Measurements from ENCODE around the gene VDAC2. TPM values are rescaled to one million over a fixed set of nuclear protein-coding genes. Genes with fewer than 3 reads are reported as not detected.
A peak's percentile ranks its signal among the peaks of the same experiment; 100 is the strongest.
"Not testable (repeated sequence)": the region's sequence is repeated elsewhere in the genome, so short reads cannot be mapped to it uniquely, and the experiment has no call there.

Gene VDAC2
- total and polyA plus RNA-seq, 2 experiments from 2014 or later, result 147 to 268 TPM

DNA sequence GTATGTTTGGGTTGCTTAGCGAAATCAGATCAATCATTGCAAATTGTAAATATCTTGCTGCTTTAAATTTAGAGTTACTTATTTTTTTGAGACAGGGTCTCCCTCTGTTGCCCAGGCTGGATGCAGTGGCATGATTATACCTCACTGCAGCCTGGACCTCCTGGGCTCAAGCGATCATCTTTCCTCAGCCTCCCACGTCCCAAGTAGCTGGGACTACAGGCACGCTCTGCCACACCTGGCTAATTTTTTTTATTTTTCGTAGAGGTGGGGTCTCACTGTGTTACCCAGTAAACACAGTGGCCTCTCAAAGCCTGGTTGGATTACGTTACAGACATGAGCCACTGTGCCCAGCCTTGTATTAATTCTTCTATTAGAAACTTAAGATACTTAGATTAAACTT is 1.7 kb downstream of the VDAC2 start:
- Histone ChIP-seq H3K4me3 (peak overlapping the region; percentile 85), H3K9me3 (ENCODE audit: low read depth) (no peaks in the 10 kb centered on the region), H3F3A (ENCODE audit: insufficient read depth) (peaks cover 54% of the 10 kb centered on the region), H3K27me3 (replicated peaks; ENCODE audit: insufficient read depth) (no peaks in the 10 kb centered on the region), H3K79me2 (ENCODE audit: insufficient read depth) (peaks cover 66% of the 10 kb centered on the region), H3K9ac (peak overlapping the region; percentile 98), H4K20me1 (ENCODE audit: insufficient read depth) (no peaks in the 10 kb centered on the region; the same call in 1 of the 2 replicates), H3K36me3 (ENCODE audit: low read depth) (peaks cover 52% of the 10 kb centered on the region), H3K27ac (peak overlapping the region; percentile 99; the same call in 1 of the 2 replicates), H2AFZ (no peak overlapping the region), H3K4me1 (ENCODE audit: insufficient read depth) (peaks cover 48% of the 10 kb centered on the region), H3K4me2 (ENCODE audit: unreplicated experiment) (peak overlapping the region; percentile 90), H3K9me2 (ENCODE audit: insufficient read depth) (no peaks in the 10 kb centered on the region)
- in situ Hi-C loops (cut with MboI), result no loop called here
- TF ChIP-seq EZH2phosphoT487 (IDR thresholded peaks at IDR 0.05; ENCODE audit: insufficient read depth, low read depth) (no peak), EZH2 (IDR thresholded peaks at IDR 0.05; ENCODE audit: insufficient read depth, poor library complexity, severe bottlenecking) (no peak)
- DNase-seq, result no peak
- whole genome bisulfite sequencing, 2 experiments (ENCODE audit: low coverage in 1 of 2, low lambda C conversion rate in 2 of 2, missing lambda C conversion rate in 2 of 2), result 70 to 72% methylated on average over 6 of the region's 6 CpGs

DNA sequence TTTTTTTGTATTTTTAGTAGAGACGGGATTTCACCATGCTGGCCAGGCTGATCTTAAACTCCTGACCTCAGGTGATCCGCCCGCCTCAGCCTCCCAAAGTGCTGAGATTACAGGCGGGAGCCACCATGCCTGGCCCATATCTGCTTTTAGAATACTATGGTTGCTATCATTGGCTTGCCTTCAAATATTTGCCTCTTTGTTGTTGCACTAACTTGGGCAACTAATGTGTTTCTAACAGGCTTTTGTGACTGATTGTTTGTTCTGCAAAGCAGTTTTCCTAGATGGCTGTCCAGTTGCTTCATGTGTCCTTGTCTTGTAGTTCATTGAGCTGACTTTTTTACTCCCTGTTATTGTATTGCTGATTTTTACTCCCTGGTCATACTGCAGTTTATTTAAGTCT is 9.7 kb downstream of the VDAC2 start:
- H3K36me3 ChIP-seq (ENCODE audit: low read depth), result peaks cover 83% of the 10 kb centered on the region
- in situ Hi-C loops (cut with MboI), result no loop called here
- no peaks in the 10 kb centered on the region for H3K9me2 ChIP-seq (ENCODE audit: insufficient read depth)
- WGBS, 2 experiments (ENCODE audit: low coverage in 1 of 2, low lambda C conversion rate in 2 of 2, missing lambda C conversion rate in 2 of 2), result 97 to 98% methylated on average over 4 of the region's 4 CpGs
- TF ChIP-seq EZH2phosphoT487 (IDR thresholded peaks at IDR 0.05; ENCODE audit: insufficient read depth, low read depth) (no peak), EZH2 (IDR thresholded peaks at IDR 0.05; ENCODE audit: insufficient read depth, poor library complexity, severe bottlenecking) (no peak)
- H3K4me1 ChIP-seq (ENCODE audit: insufficient read depth), result peaks cover 43% of the 10 kb centered on the region
- H3K9ac ChIP-seq, result no peak overlapping the region
- peaks cover 76% of the 10 kb centered on the region for H3F3A ChIP-seq (ENCODE audit: insufficient read depth)
- no peak overlapping the region for H3K4me2 ChIP-seq (ENCODE audit: unreplicated experiment)
- H2AFZ ChIP-seq, result no peak overlapping the region
- H3K27ac ChIP-seq, result no peak overlapping the region
- no peaks in the 10 kb centered on the region; the same call in 1 of the 2 replicates for H4K20me1 ChIP-seq (ENCODE audit: insufficient read depth)
- DNase-seq, result no peak
- H3K79me2 ChIP-seq (ENCODE audit: insufficient read depth), result peaks cover 95% of the 10 kb centered on the region
- H3K4me3 ChIP-seq, result no peak overlapping the region
- no peaks in the 10 kb centered on the region for H3K9me3 ChIP-seq (ENCODE audit: low read depth)
- no peaks in the 10 kb centered on the region for H3K27me3 ChIP-seq (replicated peaks; ENCODE audit: insufficient read depth)

DNA sequence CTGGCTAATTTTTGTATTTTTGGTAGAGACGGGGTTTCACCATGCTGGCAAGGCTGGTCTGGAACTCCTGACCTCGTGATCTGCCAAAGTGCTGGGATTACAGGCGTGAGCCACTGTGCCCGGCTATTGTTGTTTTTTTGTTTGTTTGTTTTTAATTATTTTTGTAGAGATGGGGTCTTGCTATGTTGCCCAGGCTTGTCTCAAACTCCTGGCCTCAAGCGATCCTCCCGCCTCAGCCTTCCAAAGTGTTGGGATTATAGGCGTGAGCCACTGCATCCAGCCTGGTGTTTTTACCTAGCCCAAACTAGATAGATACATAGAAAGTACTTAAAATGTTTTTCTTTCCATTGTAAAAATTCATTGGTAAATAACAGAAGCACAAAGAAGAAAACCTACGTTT is 10.9 kb downstream of the VDAC2 start:
- in situ Hi-C loops (cut with MboI); H3K9me3 ChIP-seq (ENCODE audit: low read depth); H3K4me3 ChIP-seq; H3K9ac ChIP-seq; H2AFZ ChIP-seq; H3K9me2 ChIP-seq (ENCODE audit: insufficient read depth); H3K4me2 ChIP-seq (ENCODE audit: unreplicated experiment); DNase-seq; H3K27me3 ChIP-seq (replicated peaks; ENCODE audit: insufficient read depth); H4K20me1 ChIP-seq (ENCODE audit: insufficient read depth): not testable (repeated sequence)
- H3K36me3 ChIP-seq (ENCODE audit: low read depth), result peaks cover 72% of the 10 kb centered on the region
- peaks cover 91% of the 10 kb centered on the region for H3K79me2 ChIP-seq (ENCODE audit: insufficient read depth)
- peaks cover 41% of the 10 kb centered on the region for H3K4me1 ChIP-seq (ENCODE audit: insufficient read depth)
- WGBS, 2 experiments (ENCODE audit: low coverage in 1 of 2, low lambda C conversion rate in 2 of 2, missing lambda C conversion rate in 2 of 2), result 84 to 87% methylated on average over 8 of the region's 8 CpGs
- H3F3A ChIP-seq (ENCODE audit: insufficient read depth), result peaks cover 76% of the 10 kb centered on the region
- H3K27ac ChIP-seq, result 0 out of 2 replicates have a peak overlapping the region, but pooled peaks have one; percentile 3

DNA sequence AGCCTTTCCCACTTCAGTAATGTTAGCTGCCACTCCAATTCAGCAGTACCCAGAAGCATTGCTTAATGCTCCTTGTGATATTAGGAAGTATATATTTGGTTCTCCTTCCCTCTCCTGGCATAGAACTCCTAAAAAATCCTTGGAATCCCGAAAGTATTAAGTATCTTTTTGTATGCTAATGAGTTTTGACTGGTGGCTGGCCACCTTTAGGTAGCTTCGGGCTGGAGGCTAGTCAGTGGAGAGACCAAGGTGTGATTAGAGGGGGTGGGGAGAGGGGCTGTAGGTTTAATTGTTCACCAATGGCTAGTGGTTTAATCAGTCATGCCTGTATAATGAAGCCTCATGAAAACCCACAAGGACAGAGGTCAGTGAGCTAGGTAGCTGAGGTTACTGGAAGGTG is 12.9 kb downstream of the VDAC2 start:
- 70 to 72% methylated on average over 2 of the region's 2 CpGs for WGBS, 2 experiments (ENCODE audit: low coverage in 1 of 2, low lambda C conversion rate in 2 of 2, missing lambda C conversion rate in 2 of 2)
- H3K79me2 ChIP-seq (ENCODE audit: insufficient read depth), result peaks cover 91% of the 10 kb centered on the region
- in situ Hi-C loops (cut with MboI), result no loop called here
- H4K20me1 ChIP-seq (ENCODE audit: insufficient read depth), result peaks cover 16% of the 10 kb centered on the region
- peaks cover 68% of the 10 kb centered on the region for H3F3A ChIP-seq (ENCODE audit: insufficient read depth)
- TF ChIP-seq EZH2 (IDR thresholded peaks at IDR 0.05; ENCODE audit: insufficient read depth, poor library complexity, severe bottlenecking), result no peak
- TF ChIP-seq EZH2phosphoT487 (IDR thresholded peaks at IDR 0.05; ENCODE audit: insufficient read depth, low read depth), result no peak
- no peak overlapping the region for H3K4me3 ChIP-seq
- H3K27me3 ChIP-seq (replicated peaks; ENCODE audit: insufficient read depth), result no peaks in the 10 kb centered on the region
- no peak overlapping the region for H3K4me2 ChIP-seq (ENCODE audit: unreplicated experiment)
- peaks cover 55% of the 10 kb centered on the region for H3K36me3 ChIP-seq (ENCODE audit: low read depth)
- DNase-seq, result no peak
- H2AFZ ChIP-seq, result no peak overlapping the region
- H3K27ac ChIP-seq, result peak overlapping the region; percentile 91
- H3K9me2 ChIP-seq (ENCODE audit: insufficient read depth), result no peaks in the 10 kb centered on the region
- 0 out of 2 replicates have a peak overlapping the region, but pooled peaks have one; percentile 2 for H3K9ac ChIP-seq
- no peaks in the 10 kb centered on the region for H3K9me3 ChIP-seq (ENCODE audit: low read depth)
- H3K4me1 ChIP-seq (ENCODE audit: insufficient read depth), result peaks cover 46% of the 10 kb centered on the region

DNA sequence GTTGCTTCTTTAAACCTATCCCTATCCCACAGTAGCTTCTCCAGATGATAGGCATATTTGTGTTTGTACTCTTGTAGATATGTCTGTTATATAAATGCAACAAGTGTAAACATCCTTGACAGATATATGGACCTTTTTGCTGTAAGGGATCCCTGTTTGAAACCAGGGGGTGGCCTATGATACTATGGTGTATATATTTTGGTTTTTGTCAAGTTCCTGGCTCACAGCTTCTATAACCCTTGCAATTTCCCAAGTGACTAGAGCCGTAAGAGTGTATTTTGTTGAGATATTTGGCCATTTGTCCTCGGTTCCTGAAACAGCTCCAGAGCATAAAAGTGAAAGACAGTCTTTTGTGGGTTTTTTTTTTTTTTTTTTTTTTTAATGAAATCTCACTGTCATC is 15.5 kb downstream of the VDAC2 start:
- Histone ChIP-seq H3K9me2 (ENCODE audit: insufficient read depth) (no peaks in the 10 kb centered on the region), H4K20me1 (ENCODE audit: insufficient read depth) (peaks cover 19% of the 10 kb centered on the region), H3K27ac (peak overlapping the region; percentile 91), H3F3A (ENCODE audit: insufficient read depth) (peaks cover 79% of the 10 kb centered on the region), H3K27me3 (replicated peaks; ENCODE audit: insufficient read depth) (no peaks in the 10 kb centered on the region), H3K79me2 (ENCODE audit: insufficient read depth) (peaks cover 87% of the 10 kb centered on the region), H3K36me3 (ENCODE audit: low read depth) (peaks cover 57% of the 10 kb centered on the region), H3K4me2 (ENCODE audit: unreplicated experiment) (peak overlapping the region; percentile 77), H3K9ac (peak overlapping the region; percentile 72), H3K4me3 (peak overlapping the region; percentile 37), H3K9me3 (ENCODE audit: low read depth) (no peaks in the 10 kb centered on the region), H3K4me1 (ENCODE audit: insufficient read depth) (peaks cover 65% of the 10 kb centered on the region), H2AFZ (no peak overlapping the region)
- no peak for DNase-seq
- 26 to 29% methylated on average over 2 of the region's 2 CpGs for WGBS, 2 experiments (ENCODE audit: low coverage in 1 of 2, low lambda C conversion rate in 2 of 2, missing lambda C conversion rate in 2 of 2)
- in situ Hi-C loops (cut with MboI), result loop anchor here (25.0 kb wide), 1 partner anchor 964 kb away; no protein-coding TSS in a partner anchor
- TF ChIP-seq EZH2phosphoT487 (IDR thresholded peaks at IDR 0.05; ENCODE audit: insufficient read depth, low read depth) (no peak), EZH2 (IDR thresholded peaks at IDR 0.05; ENCODE audit: insufficient read depth, poor library complexity, severe bottlenecking) (no peak)
